Cardiac ventricle fibroblast (primary cell): ENCODE data around the gene POTEI. TPM values are rescaled to one million over a fixed set of nuclear protein-coding genes. Genes with fewer than 3 reads are reported as not detected.

Experiments used
- total RNA-seq: library from RNA; depleted of rRNA; stranded (reverse); fragments of >200 nt; gene quantifications from 2 replicates; pipeline ENCODE4 v1.2.3, GENCODE V29; 2015

The POTEI gene
- not detected in 2 replicates for total RNA-seq

DNA sequence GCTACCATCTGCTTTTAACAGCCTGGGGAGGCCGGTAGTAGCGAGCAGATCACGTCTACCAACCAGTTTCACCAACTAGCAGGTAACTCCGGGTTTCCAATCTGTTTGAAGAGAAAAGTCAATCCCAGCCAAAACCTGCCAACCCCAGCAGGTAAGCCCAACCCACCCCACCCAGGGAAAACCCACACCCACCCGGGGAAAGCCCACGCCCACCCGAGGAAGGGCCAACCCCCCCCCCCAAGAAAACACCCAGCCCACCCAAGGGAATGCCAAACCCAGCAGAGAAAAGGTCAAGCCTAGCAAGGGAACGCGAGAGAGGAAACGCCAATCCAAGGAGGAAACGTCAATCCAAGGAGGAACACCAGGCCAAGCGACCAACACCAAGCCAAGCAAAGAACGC, at the start of gene POTEI:
TSS of gene POTEI (minus strand) at position 101 of the 400 bp plus-strand sequence. CDS start at position 8, 93 bp downstream.

DNA sequence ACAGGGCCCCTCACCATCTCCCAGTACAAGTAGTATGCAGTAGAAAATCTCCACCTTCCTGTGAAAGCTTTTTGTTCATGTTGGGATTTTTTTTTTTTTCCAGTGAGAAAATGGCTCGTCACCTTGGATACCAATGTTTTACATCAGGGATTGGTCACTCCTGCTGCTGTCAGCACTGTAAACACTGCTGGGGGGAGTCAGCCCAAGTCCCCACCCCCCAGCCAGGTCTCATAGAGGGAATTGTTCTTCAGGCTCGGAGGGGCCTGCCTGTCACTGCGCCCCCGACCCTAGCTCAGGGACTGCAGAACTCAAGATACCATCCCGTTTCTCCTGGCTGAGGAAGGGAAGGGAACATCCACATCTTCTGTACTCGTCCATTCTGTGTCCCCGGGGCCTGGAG, 11.9 kb upstream of the POTEI start, which contains the start of gene CFC1B:
TSS of gene CFC1B (plus strand) at position 231 of the 400 bp plus-strand sequence. CDS start 263 bp downstream, outside the sequence.

Other genes with a start within 250 kb of the POTEI start
- gene IMP4, start 166.4 kb downstream of the POTEI start, total RNA-seq: 64.4 and 90.5 TPM in 2 replicates
- 17.6 and 30.6 TPM in 2 replicates for gene PTPN18, start 153.3 kb downstream of the POTEI start, total RNA-seq
- gene CFC1B, start 11.9 kb upstream of the POTEI start, total RNA-seq: not detected in 2 replicates
- gene CFC1, start 90.2 kb upstream of the POTEI start, total RNA-seq: not detected in 2 replicates
- not detected in 2 replicates for gene POTEJ, start 102.1 kb upstream of the POTEI start, total RNA-seq
- gene GPR148, start 219.7 kb upstream of the POTEI start, total RNA-seq: not detected in 2 replicates
- gene AMER3, start 246.2 kb upstream of the POTEI start, total RNA-seq: not detected in 2 replicates